Inferior parietal cortex (tissue), 1 donor: ENCODE data around the gene PARP16.
"Not testable (repeated sequence)": the region's sequence is repeated elsewhere in the genome, so short reads cannot be mapped to it uniquely, and the experiment has no call there.

Source experiments
- DNase-seq: peaks from one replicate; pipeline ENCODE4 v3.0.0-alpha.2; 2016; ENCODE audit errors: extremely low spot score

PARP16 gene

DNA sequence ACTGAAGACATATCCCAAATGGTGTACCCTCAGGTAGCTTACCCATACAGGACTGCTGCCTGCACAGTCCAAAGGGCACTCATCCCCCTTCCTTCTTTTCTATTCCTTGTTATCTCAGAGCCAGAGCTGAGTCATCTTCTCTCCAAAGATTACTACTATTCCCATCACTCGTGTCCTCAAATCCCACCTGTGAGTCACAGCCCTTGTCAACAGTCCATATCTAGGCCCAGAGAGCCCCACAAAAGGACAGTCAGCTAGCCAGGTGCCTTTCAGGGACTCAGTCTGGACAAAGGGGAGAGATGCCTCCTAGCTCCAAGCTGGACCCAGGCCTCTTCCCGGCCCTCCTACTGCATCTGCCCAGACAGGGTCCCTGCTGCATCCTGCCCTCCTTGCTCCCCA is 11.0 kb downstream of the PARP16 start:
- DNase-seq = no peak

DNA sequence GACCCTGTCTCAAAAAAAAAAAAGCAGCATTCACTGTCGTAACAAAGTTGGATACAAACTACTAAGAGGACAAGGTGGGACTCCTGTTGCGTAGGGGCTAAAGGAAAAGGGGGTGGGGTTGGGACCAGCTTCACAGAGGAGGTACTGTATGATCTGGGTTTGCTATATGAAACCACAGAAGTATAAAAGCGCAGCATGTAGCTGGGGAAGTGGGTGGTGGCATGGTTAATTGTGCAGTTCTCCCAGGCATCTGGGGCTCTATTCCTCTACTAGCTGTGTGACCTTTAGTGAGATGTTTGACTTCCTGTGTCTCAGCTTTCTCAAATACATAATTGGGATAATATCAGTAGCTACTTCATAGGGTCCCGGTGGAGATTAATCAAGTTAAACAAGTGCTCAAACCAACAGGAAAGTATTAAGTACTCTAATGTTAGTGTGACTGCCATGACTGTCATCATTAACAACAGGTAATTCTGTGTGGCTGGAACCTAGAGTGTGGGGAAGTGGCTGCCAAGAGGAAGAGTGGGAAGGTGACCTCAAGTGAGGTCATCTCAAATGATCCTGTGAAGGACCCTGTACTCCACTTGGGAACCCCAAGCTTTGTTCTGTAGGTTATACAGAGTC is 11.5 kb downstream of the PARP16 start:
- no peak for DNase-seq

DNA sequence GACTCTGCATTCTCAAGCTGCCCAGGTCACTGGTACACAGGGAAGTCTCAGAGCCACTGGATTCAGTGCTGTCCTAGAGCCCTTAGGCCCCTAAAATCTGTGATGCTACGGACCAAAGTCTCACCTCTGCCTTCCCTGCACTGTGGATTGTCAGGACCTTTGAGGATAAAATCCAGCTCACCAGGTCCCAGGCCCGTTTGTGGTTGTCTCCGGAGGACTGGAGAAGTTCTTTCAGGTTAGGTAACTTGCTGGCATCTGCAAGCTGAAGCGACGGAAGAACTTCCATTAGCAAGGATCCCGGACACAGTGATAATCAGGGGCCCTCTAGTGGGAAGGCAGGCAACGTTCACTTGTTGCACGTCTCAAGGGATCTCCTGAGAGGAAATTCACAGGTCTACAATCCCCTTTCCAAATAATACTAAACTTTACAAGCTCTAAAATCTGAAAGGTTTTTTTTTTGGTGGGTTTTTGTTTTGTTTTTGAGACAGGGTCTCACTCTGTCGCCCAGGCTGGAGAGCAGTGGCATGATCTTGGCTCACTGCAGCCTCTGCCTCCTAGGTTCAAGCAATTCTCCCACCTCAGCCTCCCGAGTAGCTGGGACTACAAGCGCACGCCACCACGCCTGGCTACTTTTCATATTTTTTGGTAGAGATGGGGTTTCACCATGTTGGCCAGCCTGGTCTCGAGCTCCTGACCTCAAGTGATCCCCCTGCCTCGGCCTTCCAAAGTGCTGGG is 15.7 kb downstream of the PARP16 start:
- DNase-seq = peak; percentile 69

DNA sequence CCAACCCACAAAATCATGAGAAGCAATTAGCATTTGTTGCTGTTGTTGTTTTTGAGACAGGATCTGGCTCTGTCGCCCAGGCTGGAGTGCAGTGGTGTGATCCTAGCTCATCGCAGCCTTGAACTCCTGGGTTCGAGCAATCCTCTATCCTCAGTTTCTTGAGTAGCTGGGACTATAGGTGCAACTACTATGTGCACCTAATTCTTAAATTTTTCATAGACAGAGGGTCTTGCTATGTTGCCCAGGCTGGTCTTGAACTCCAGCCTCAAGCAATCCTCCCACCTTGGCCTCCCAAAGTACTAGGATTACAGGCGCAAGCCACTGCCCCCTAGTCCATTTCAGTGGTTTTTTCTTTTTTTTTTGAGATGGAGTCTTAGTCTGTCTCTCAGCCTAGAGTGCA is 18.3 kb downstream of the PARP16 start:
- DNase-seq = no peak

DNA sequence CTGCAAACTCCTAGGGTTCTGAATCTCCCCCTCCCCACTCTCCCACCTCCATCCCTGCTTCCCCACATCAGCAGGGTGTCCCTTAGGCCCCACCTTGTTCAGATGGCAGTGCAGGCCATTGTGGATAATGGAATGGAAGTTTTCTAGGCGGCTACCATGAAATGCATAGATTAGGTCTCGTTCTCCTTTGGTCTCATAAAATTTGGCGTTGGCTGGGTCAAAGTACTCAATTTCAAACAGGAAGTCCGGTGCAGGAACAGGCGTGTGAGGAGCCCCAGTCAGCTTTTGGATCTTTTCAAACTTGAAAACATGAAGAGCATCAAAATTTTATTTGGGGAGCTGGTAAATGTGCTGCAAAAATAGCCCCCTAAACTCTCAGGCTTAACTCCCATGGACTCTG is 20.2 kb downstream of the PARP16 start:
- DNase-seq = no peak

DNA sequence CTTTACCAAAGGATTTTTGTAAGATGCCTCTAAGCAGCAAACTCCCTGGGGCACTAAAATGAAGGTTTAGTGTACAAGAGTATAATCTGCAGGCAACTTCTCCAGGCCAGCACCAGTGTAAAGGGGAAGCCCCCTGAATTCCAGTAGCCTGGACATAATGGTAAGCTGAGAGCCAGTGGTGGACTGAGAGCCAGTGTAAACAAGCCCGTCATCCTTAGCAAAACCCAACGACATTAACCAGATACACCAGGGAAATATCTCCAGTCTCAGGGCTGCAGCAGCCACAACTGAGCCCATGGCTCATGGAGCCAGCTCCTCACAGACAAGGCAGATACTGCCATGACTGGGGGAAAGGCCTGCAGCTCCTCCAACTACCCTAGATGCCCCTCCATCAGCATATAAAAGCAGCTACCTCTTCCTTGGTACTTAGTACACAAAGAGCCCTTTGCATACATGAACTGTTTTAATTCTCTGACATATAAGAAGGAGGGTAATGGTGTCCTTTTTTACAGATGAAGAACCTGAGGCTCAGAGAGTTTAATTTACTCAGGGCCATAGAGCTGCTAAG is 21.7 kb downstream of the PARP16 start:
- no peak for DNase-seq

DNA sequence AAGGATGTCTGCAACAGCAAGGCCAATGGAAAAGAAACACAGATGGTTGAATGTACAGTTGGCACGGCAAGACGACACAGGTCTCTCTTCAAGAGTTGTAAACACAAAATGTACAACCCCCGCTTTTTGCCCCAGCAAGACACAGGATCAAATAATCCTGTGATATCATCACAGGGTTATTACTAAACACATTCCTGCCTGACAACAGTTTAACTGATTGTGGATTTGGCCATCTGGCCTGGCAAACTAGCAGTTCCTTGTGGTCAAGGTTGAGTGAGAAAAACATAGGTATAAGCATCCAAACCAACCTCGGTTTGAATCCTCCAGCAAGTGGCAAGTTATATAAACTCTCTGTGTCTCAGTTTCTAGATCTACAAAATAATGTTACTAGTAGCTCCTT is 23.4 kb downstream of the PARP16 start:
- no peak for DNase-seq

DNA sequence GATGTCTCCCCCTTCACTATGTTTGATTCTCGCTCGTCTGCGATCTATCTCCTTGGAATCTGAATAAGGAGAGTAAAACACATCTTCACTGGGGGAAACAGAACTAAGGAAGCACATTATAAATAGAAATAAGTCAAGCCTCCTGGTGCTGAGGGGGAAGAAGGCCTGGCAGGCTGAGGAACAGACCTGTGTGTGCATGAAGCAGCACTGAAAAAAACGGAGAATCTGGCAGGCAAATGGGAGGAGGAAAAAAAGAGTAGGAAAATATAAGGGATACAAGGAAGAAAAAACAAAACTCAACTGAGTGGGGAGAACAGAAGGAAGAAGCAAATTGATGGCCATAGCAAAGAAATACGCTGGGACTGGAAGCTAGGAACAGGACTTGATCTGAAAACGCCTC is 25.7 kb downstream of the PARP16 start:
- DNase-seq = no peak

DNA sequence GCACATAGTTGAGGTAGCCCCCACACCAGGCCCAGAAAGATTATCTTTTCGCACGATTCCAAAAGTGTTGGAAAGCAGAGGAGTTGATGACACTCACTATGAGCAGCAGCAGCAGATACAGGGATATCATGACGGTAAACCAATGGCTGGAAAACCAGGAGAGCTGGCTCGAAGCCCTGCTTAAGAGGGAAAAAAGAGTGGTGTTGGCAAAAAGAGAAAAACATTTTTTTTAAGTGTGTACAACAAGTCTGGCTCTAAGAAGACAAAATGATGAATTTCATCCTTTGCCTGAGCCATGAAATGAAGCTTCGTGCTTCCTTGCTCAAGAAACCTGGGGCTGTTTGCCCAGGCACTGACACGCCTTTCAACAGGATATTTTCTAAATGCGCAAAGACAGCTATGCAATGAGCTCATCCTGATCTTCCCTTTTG is 27.3 kb downstream of the PARP16 start:
- DNase-seq = peak; percentile 5

DNA sequence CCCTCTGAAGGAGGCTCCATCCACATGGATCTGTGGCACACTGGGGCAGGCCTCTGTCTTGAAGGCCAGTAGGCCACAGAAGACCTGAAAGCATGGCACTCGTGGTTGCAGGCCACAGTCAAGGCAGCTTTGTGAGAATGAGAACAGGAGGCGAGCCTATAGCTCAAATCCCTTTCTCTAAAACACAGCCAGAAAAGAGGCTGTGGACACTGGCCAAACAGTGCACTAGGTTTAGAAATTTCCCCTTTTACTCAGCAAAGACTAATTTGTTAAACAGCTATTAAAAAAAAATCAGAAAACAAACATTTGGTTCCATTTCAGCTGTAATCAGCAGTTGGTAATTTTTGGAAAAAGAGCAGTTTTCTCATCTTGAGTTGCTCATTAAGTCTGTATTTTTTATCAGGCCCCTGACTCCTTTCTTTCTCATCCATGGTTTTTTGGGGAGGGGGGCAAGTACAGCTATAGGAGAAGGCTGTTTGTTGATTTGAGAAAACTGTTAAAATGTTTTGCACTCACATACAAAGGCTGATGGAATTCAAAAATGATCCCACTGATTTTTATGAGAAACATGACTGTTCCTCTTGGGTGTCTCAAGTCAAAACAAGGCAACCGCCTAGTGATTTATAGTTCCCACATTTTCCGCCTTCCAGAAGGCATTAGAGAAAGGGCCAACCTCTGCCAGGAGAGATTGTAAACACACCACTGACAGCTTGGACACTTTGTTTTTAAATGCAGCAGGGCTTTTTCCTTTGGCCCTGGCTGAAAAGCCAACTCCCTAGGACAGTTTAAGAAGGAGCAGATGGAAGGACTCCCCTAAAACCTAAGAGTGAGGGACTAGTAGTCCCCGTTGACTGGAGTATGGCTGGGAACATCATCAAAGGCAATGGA is 28.1 kb downstream of the PARP16 start:
- no peak for DNase-seq

DNA sequence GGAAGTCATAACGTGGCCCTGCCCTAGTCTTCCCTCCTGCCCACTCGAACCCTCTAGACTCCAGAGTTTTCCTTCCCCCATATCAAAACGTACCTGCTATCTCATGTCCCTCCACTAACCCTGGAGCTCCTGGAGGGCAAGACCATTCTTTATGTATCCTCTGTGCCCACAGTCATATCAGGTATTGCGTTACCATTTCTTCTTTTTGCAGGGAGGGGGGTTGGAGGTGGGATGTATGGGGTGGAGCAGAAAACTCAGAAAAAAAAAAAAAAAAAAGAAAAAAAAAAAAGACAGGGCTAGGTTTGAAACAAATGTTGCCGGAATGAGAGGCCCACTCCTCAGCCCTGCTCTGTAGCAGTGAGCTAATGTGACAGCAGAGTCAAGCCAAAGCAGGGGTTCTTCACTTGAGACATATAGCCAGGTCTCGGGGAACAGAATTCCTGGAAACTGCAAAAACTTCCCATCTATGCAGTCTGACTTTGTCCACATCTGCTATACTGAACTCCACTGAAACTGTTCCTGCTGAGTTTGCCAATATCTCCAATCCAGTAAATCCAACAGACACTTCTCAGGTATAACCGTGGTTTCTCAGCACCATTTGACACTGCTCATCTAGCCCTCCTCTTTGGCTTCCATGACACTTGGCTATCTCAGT is 31.1 kb downstream of the PARP16 start:
- DNase-seq = no peak

DNA sequence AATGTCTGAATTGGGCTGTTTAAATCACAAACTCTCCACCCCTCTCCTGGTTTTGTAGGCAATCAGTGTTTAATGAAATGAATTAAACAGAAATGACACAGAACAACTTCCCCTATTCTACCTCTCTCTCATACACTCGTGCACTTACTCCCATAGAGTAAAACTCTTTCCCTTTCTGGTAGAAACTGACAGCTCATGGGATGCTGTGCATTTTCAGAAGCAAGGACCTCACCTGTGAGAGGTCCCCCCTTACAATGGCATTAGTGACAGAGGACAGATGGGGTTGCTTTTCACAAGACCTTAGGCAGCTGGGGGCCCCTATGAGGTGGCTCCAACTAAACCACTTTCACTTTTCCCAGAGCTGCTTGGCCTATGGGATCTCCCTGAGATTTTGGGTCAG is 31.9 kb downstream of the PARP16 start:
- DNase-seq = no peak

DNA sequence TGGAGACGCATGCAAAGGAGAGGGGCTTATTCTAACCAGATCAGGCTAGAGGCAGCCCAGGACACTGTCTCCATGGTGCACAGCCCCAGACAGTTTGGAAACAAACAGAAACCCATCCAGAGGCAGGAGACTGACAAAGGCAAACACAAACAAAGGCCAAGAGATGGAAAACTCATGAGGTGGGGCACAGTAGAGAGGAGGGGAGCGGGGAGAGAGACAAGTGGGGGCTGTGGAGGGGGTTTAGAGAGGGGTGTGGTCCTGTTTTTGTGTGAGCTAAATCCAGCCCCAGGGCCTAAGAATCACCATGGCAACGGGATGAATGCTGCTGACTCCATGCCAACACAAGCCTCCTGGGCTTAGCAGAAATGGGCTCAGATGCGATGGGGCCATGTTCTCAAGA is 32.3 kb downstream of the PARP16 start:
- no peak for DNase-seq

DNA sequence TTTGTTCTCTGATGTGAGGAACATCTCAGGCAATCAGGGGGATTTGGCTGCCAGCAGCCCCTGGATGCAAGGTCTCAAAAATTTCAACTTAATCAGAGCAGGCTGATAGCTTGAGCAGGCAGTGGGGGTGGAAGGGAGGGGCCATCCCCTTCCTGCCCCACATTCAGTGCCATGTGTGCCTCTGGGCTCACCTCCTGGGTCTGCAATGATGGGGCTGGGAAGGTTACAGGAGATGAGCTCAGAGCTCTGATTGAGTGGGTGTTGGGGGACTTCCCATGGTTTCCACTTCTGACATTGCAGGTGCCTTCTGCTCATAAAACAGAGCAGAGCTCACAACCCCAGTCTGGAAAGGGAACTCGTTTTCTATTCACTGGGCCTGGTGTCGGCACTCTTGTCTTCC is 37.0 kb downstream of the PARP16 start:
- DNase-seq = no peak

DNA sequence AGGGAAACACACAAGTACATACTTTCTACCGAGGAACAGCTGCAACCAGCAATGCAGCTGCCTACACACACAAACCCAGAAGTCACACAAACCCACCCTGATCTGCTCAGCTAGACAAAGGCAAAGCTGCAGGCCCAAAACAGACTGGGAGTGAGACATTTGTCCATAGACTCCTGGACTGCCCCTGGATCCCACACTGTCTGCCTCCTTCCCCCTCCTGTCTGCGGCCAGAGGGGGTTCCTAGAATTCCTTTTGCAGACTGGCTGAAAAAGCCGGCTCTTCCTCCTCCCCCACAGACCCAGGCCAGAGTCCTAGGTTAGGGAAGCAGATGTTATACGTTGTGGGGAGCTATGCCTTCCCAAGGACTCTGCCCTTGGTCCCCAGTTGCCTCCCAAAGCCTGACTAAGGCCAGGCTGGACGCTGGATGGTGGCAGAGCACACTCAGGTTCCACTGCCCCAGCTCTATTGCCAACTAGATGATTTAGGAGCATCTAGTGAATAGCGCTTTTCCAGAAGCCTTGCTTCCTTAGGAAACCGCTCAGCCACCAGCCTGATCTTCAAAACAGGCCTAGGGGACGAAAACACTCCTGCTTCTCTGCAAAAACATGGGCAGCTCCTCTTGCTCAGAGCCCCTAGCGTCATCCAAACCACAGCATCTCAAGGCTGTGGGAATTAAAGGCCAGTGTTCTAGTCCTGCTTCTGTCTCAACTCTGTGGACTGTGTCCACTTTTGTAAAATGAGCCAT is 38.0 kb downstream of the PARP16 start:
- no peak for DNase-seq

DNA sequence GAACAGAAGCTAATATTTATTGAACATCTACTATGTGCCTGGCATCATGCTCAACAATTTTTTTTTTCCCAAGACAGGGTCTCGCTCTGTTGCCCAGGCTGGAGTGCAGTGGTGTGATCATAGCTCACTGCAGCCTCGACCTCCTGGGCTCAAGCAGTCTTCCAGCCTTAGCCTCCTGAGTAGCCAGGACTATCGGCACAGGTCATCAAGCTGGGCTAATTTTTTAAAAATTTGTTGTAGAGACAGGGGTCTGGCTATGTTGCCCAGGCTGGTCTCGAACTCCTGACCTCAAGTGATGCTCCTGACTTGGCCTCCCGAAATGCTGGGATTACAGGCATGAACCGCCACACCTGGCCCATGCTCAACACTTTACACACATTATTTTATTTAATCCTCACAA is 39.7 kb downstream of the PARP16 start:
- DNase-seq = no peak

DNA sequence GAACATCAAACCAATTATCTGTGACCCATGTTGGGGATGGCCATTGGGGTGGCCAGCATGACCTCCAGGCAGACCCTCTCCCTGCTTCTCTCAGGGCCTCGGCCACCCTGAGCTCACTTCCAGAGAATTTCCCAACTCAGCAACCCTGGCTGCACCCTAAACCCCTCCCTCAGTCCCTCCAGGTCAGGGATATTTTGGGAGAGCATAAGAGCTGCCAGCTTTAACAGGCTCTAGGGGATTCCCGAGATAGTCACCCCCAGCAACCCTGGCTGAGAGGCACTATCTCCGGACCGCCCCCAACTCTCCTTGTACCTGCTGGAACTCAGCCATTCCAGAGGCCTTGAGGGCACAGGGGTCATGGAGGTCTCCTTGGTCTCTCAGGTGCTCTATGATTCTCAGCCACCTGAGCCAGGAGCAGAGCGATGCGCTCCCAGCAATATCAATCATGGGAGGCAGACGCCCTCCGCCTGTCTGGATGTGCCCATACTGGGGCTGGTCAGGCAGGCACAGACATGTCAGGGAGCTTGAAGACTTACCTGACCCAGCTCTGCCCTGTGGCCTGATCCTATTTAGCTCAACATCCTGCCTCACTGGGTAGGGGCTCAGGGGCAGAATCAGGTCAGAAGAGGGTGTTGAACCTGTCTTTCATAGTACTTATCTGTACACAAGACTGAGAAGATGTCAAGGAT is 40.5 kb downstream of the PARP16 start:
- DNase-seq = no peak

DNA sequence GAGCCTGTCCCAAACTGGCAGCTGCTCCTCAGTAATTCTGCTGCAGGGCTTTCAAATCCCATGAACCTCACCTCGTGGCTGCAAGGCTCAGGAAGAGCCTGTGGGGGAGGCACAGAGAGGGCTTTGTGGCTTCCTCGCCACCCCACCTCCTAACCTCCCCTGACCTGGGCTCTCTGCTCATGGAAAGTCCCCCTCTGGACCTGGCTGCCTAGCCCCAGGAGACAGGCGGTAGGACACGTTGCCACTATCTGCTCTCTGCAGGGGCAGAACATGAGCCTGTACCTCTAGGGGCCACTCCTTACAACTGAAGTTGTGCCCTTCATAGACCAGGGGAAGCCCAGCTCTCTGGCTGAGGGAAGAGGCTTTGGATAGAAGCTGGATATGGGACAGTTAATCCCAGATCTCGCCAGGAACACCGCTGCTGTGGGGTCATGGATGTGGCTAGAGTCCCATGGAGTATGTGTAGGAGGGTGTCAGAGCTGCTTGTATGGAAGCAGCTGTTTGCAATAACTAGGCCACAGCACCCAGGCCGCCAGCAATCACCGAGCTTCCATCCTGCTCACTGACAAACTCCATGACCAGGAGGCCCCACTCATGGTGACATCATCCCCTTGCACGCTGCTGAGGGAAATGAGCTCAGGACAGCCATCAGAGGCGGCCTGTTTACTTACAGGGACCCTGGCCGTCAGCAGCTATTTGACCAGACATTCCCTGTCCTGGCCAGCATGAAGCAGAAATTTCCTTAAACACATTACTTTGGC is 41.4 kb downstream of the PARP16 start:
- no peak for DNase-seq

DNA sequence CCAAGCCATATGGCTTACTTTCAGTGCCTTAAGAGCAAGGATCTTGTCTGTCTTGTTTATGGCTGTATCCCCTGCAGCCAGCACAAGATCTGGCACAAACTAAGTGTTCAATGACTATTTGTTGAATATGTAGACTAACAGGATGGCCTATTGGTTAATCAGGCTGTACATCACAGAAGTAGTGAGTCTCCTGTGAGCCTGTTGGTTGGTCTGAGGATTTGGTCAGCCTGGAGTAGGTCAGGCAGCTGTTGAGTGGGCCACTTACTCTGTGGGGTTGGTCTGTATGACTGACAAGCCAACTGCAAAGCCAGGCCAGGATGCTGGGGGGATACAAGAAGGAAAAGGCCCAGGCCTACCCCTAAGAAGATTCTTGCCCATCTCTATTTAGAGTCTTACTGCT is 42.0 kb downstream of the PARP16 start:
- no peak for DNase-seq

DNA sequence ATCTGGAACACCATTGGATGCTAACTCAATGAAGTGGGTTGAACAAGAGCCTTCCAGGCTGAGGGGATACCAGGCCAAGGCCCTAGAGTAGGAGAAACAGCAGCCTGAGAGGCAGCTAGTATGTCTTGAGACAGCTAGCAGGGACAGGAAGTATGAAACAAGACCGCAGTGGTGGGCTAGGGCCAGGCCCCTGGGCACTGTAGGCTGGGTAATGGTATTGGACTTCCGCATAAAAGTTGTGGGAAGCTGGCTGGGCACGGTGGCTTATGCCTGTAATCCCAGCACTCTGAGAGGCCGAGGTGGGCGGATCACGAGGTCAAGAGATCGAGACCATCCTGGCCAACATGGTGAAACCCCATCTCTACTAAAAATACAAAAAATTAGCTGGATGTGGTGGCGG is 50.2 kb downstream of the PARP16 start:
- DNase-seq = not testable (repeated sequence)
